Mesenchymal stem cell (in vitro differentiated cells and primary cell): ENCODE measurements around the gene RINL.

Experiments
- DNase-seq: peaks from one replicate; pipeline ENCODE4 v3.0.0-alpha.2; 2013
- H2AFZ ChIP-seq: one replicate; pipeline ENCODE4 v1.6.1; 2013; ENCODE audit warnings: low read depth, mild to moderate bottlenecking, control low read depth, inconsistent platforms, low read length, moderate library complexity
- H2AK5ac ChIP-seq: 2 replicates; pipeline ENCODE4 v1.6.1; 2013; ENCODE audit warnings: low read length, moderate library complexity, mild to moderate bottlenecking, inconsistent platforms; ENCODE audit not compliant: severe bottlenecking
- H2BK120ac ChIP-seq: one replicate; pipeline ENCODE4 v1.6.1; 2013; ENCODE audit warnings: low read depth, mild to moderate bottlenecking, inconsistent platforms, low read length, moderate library complexity
- H2BK12ac ChIP-seq, 2 experiments: one replicate each; pipeline ENCODE4 v1.6.1; 2013; ENCODE audit warnings: inconsistent platforms in 2 of 2, low read length in 2 of 2, mild to moderate bottlenecking in 2 of 2, moderate library complexity in 2 of 2, control low read depth in 1 of 2
- H2BK15ac ChIP-seq: one replicate; pipeline ENCODE4 v1.6.1; 2013; ENCODE audit warnings: mild to moderate bottlenecking, low read depth, inconsistent platforms; ENCODE audit not compliant: poor library complexity, severe bottlenecking
- H2BK5ac ChIP-seq: 2 replicates; pipeline ENCODE4 v1.6.1; 2013; ENCODE audit warnings: low read depth, mild to moderate bottlenecking, low read length, control low read depth, inconsistent platforms; ENCODE audit not compliant: poor library complexity, severe bottlenecking
- H3K14ac ChIP-seq, 2 experiments: one replicate each; pipeline ENCODE4 v1.6.1; 2013; ENCODE audit warnings: inconsistent platforms in 2 of 2, low read length in 2 of 2, control low read depth in 1 of 2, mild to moderate bottlenecking in 1 of 2, moderate library complexity in 1 of 2
- H3K18ac ChIP-seq, 2 experiments: one replicate each; pipeline ENCODE4 v1.6.1; 2013; ENCODE audit warnings: inconsistent platforms in 2 of 2, low read length in 2 of 2, control low read depth in 1 of 2, low read depth in 1 of 2, mild to moderate bottlenecking in 1 of 2
- H3K23ac ChIP-seq, 2 experiments: one replicate each; pipeline ENCODE4 v1.6.1; 2013; ENCODE audit warnings: inconsistent platforms in 2 of 2, low read length in 2 of 2, mild to moderate bottlenecking in 2 of 2, moderate library complexity in 2 of 2, control low read depth in 1 of 2
- H3K27ac ChIP-seq: 2 replicates; pipeline ENCODE4 v1.5.1; 2013; ENCODE audit warnings: mild to moderate bottlenecking, moderate library complexity, low read length, control low read depth, inconsistent platforms; ENCODE audit not compliant: poor library complexity, severe bottlenecking
- H3K27me3 ChIP-seq, 2 experiments: 2 replicates each; pipeline versions ENCODE4 v1.6.1 to v1.7.0; 2013; ENCODE audit warnings: low read length in 2 of 2, mild to moderate bottlenecking in 2 of 2, moderate library complexity in 2 of 2, control low read depth in 1 of 2, inconsistent platforms in 1 of 2; ENCODE audit not compliant: control insufficient read depth in 1 of 2, insufficient read depth in 1 of 2
- H3K36me3 ChIP-seq, 2 experiments: 2 replicates each; pipeline versions ENCODE4 v1.6.1 to v1.7.0; 2013; ENCODE audit warnings: low read length in 2 of 2, control low read depth in 1 of 2, inconsistent platforms in 1 of 2, low read depth in 1 of 2, mild to moderate bottlenecking in 1 of 2; ENCODE audit not compliant: insufficient read depth in 2 of 2, control insufficient read depth in 1 of 2
- H3K4ac ChIP-seq, 2 experiments: one replicate each; pipeline ENCODE4 v1.6.1; 2013; ENCODE audit warnings: inconsistent platforms in 2 of 2, low read length in 2 of 2, mild to moderate bottlenecking in 2 of 2, moderate library complexity in 2 of 2, control low read depth in 1 of 2, low read depth in 1 of 2
- H3K4me1 ChIP-seq: 2 replicates; pipeline ENCODE4 v1.6.1; 2013; ENCODE audit warnings: low read depth, low read length, control low read depth; ENCODE audit not compliant: control insufficient read depth, insufficient read depth
- H3K4me2 ChIP-seq: 2 replicates; pipeline ENCODE4 v1.6.1; 2013; ENCODE audit warnings: low read length, mild to moderate bottlenecking, inconsistent platforms; ENCODE audit not compliant: poor library complexity, severe bottlenecking
- H3K4me3 ChIP-seq, 2 experiments: 2 replicates each; pipeline versions ENCODE4 v1.5.1 to v1.7.0; 2013; ENCODE audit warnings: low read length in 2 of 2, mild to moderate bottlenecking in 2 of 2, control low read depth in 1 of 2, low read depth in 1 of 2; ENCODE audit not compliant: insufficient read depth in 1 of 2
- H3K79me1 ChIP-seq: replicated peaks from 2 replicates; pipeline ENCODE4 v1.6.1; 2013; ENCODE audit warnings: mild to moderate bottlenecking, control low read depth, low read length, inconsistent platforms; ENCODE audit not compliant: poor library complexity, severe bottlenecking
- H3K9ac ChIP-seq: 2 replicates; pipeline ENCODE4 v1.7.0; 2013; ENCODE audit warnings: mild to moderate bottlenecking, low read length, moderate library complexity
- H3K9me3 ChIP-seq: 2 replicates; pipeline ENCODE4 v1.7.0; 2013; ENCODE audit warnings: mild to moderate bottlenecking, low read length; ENCODE audit not compliant: control insufficient read depth
- H4K8ac ChIP-seq: one replicate; pipeline ENCODE4 v1.6.1; 2013; ENCODE audit warnings: inconsistent platforms, mild to moderate bottlenecking, low read length, moderate library complexity
- H4K91ac ChIP-seq: one replicate; pipeline ENCODE4 v1.6.1; 2013; ENCODE audit warnings: mild to moderate bottlenecking, low read length, inconsistent platforms
- WGBS: methylation state at CpG from one replicate; pipeline ENCODE4 v1.1.7; 2013; ENCODE audit warnings: mixed read lengths; 5-methylcytosine and 5-hydroxymethylcytosine counted together

The RINL gene

GRCh38 chr19:38843175-38843758, 34.8 kb downstream of the RINL start:
- H2BK15ac ChIP-seq = no peak overlapping the region
- peaks cover 9% of the 10 kb centered on the region for H3K79me1 ChIP-seq
- no peak overlapping the region for H3K9ac ChIP-seq
- peaks cover 92 to 93% of the 10 kb centered on the region in 2 experiments for H3K36me3 ChIP-seq
- DNase-seq = no peak
- no peak overlapping the region for H2BK120ac ChIP-seq
- no peak overlapping the region for H3K27ac ChIP-seq
- no peaks in the 10 kb centered on the region for H3K9me3 ChIP-seq
- H3K4me1 ChIP-seq = peaks cover 17% of the 10 kb centered on the region
- H2AFZ ChIP-seq = no peak overlapping the region
- no peak overlapping the region for H3K23ac ChIP-seq
- no peak overlapping the region for H3K14ac ChIP-seq
- no peak overlapping the region for H2BK5ac ChIP-seq
- no peak overlapping the region for H2AK5ac ChIP-seq
- no peak overlapping the region for H3K4me3 ChIP-seq
- no peak overlapping the region for H3K18ac ChIP-seq
- no peak overlapping the region for H4K91ac ChIP-seq
- no peak overlapping the region for H2BK12ac ChIP-seq
- H3K27me3 ChIP-seq = no peaks in the 10 kb centered on the region
- H3K4ac ChIP-seq = no peak overlapping the region
- H3K4me2 ChIP-seq = no peak overlapping the region
- H4K8ac ChIP-seq = peak overlapping the region; percentile 35
- 97% methylated on average over 9 of the region's 9 CpGs for WGBS

- Histone ChIP-seq H3K9ac (no peak overlapping the region), H3K18ac (no peak overlapping the region), H3K4me3 (no peak overlapping the region), H3K4me1 (peaks cover 15% of the 10 kb centered on the region), H2AK5ac (no peak overlapping the region), H3K27me3 (no peaks in the 10 kb centered on the region), H3K27ac (no peak overlapping the region), H4K91ac (no peak overlapping the region), H2BK120ac (no peak overlapping the region), H3K4me2 (no peak overlapping the region), H4K8ac (no peak overlapping the region), H3K23ac (no peak overlapping the region), H2AFZ (no peak overlapping the region), H3K14ac (no peak overlapping the region), H3K4ac (no peak overlapping the region), H2BK5ac (no peak overlapping the region), H3K9me3 (no peaks in the 10 kb centered on the region), H3K79me1 (peaks cover 14% of the 10 kb centered on the region), H2BK15ac (no peak overlapping the region), H2BK12ac (no peak overlapping the region), H3K36me3 (peaks cover 97 to 98% of the 10 kb centered on the region in 2 experiments)
- WGBS = 95% methylated on average over 17 of the region's 17 CpGs
- DNase-seq = no peak
These were observed 35.5 kb downstream of the RINL start for GRCh38 chr19:38842439-38843174.

- no peak overlapping the region for H3K18ac ChIP-seq
- no peak overlapping the region for H3K9ac ChIP-seq
These were observed 36.2 kb downstream of the RINL start for GRCh38 chr19:38841787-38842438.

GRCh38 chr19:38841180-38841766, 36.8 kb downstream of the RINL start:
- H2AK5ac ChIP-seq = no peak overlapping the region
- no peak overlapping the region for H4K8ac ChIP-seq
- peaks cover 16% of the 10 kb centered on the region for H3K79me1 ChIP-seq
- no peak overlapping the region for H2AFZ ChIP-seq
- no peak overlapping the region for H3K4ac ChIP-seq
- H3K36me3 ChIP-seq = peaks cover 95 to 98% of the 10 kb centered on the region in 2 experiments
- H4K91ac ChIP-seq = no peak overlapping the region
- no peak for DNase-seq
- H3K9me3 ChIP-seq = no peaks in the 10 kb centered on the region
- H3K4me3 ChIP-seq = no peak overlapping the region
- no peak overlapping the region for H2BK15ac ChIP-seq
- H2BK120ac ChIP-seq = no peak overlapping the region
- H3K9ac ChIP-seq = peak overlapping the region; percentile 14
- H3K14ac ChIP-seq = no peak overlapping the region
- no peaks in the 10 kb centered on the region for H3K27me3 ChIP-seq
- WGBS = 95% methylated on average over 9 of the region's 12 CpGs
- H3K18ac ChIP-seq = no peak overlapping the region
- no peak overlapping the region for H3K23ac ChIP-seq
- H3K27ac ChIP-seq = no peak overlapping the region
- H3K4me1 ChIP-seq = peaks cover 8% of the 10 kb centered on the region
- H2BK5ac ChIP-seq = no peak overlapping the region
- no peak overlapping the region for H2BK12ac ChIP-seq
- no peak overlapping the region for H3K4me2 ChIP-seq

More at GRCh38 chr19:38841787-38842438, 36.2 kb downstream of the RINL start:
- peaks cover 16% of the 10 kb centered on the region for H3K79me1 ChIP-seq
- peak overlapping the region in 1 of 2 experiments; percentile 13 for H3K14ac ChIP-seq
- no peaks in the 10 kb centered on the region for H3K9me3 ChIP-seq
- no peak overlapping the region for H3K4ac ChIP-seq
- no peak overlapping the region for H2BK5ac ChIP-seq
- H3K4me2 ChIP-seq = no peak overlapping the region
- no peak overlapping the region for H2BK120ac ChIP-seq
- WGBS = 98% methylated on average over 16 of the region's 19 CpGs
- H3K36me3 ChIP-seq = peaks cover 97% of the 10 kb centered on the region in 2 experiments
- no peak overlapping the region for H4K8ac ChIP-seq
- no peak overlapping the region for H2AFZ ChIP-seq
- no peaks in the 10 kb centered on the region for H3K27me3 ChIP-seq
- no peak overlapping the region for H2AK5ac ChIP-seq
- H3K4me1 ChIP-seq = peaks cover 8% of the 10 kb centered on the region
- DNase-seq = no peak
- H3K4me3 ChIP-seq = no peak overlapping the region
- no peak overlapping the region for H2BK12ac ChIP-seq
- no peak overlapping the region for H2BK15ac ChIP-seq
- no peak overlapping the region for H3K27ac ChIP-seq
- H3K23ac ChIP-seq = no peak overlapping the region
- H4K91ac ChIP-seq = no peak overlapping the region
